ENCODE data around the gene LRRC59.

Gene LRRC59

DNA sequence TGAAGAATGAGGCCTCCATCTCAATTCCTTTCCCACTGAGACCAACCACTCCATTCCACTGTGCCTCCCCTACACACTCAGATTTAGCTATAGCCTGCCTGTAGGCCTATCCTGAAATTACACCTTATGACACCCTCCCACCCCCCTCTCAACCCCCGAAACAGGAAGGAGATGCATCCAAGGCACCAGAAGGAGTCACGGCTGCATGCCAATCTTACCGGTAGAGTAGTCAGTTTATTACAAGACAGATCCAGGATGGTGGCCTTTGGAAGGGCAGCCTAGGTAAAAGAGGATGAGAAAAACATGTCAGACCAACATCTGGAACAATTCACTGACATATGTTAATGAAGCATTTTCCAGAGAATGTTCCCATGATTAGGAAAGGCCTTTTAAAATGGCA, 2.6 kb downstream of the LRRC59 start:
- TF ChIP-seq, protein P1, sequence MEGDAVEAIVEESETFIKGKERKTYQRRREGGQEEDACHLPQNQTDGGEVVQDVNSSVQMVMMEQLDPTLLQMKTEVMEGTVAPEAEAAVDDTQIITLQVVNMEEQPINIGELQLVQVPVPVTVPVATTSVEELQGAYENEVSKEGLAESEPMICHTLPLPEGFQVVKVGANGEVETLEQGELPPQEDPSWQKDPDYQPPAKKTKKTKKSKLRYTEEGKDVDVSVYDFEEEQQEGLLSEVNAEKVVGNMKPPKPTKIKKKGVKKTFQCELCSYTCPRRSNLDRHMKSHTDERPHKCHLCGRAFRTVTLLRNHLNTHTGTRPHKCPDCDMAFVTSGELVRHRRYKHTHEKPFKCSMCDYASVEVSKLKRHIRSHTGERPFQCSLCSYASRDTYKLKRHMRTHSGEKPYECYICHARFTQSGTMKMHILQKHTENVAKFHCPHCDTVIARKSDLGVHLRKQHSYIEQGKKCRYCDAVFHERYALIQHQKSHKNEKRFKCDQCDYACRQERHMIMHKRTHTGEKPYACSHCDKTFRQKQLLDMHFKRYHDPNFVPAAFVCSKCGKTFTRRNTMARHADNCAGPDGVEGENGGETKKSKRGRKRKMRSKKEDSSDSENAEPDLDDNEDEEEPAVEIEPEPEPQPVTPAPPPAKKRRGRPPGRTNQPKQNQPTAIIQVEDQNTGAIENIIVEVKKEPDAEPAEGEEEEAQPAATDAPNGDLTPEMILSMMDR (IDR thresholded peaks at IDR 0.05), result no peak

DNA sequence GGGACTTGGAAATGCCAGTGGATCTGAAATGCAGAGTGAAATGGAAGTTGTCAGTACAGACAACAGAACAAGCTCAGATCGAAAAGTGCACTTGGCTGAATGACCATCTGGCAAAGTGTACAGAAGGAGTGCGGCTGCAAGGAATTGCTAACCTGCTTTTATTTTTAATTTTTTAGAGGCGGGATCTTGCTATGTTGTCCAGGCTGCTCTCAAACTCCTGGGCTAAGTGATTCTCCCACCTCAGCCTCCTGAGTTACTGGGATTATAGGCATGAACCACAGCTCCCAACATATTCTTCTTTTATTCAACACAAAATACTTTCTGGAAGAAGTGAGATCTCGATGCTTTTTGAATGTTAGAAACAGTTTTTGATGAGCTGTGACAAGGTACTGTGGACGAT, 3.6 kb downstream of the LRRC59 start:
- TF ChIP-seq, protein P1 (IDR thresholded peaks at IDR 0.05), result no peak

DNA sequence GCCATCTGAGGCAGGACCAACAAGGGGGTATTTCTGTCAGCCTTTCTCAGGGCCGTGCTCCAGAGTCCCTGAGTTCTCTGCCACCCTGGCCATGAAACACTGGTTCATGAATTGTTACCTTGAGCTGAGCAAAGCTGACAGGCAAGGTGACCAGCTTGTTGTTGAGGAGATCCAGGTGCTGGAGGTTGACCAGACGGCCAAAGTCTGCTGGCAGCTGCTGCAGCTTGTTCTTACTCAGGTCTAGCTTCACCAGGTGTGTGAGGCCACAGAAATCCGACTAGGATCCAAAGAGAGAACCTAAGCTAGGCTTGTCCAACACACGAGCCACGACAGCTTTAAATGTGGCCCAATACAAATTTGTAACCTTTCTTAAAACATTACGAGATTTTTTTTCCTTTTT, 4.7 kb downstream of the LRRC59 start:
- TF ChIP-seq, protein P1 (IDR thresholded peaks at IDR 0.05), result no peak

DNA sequence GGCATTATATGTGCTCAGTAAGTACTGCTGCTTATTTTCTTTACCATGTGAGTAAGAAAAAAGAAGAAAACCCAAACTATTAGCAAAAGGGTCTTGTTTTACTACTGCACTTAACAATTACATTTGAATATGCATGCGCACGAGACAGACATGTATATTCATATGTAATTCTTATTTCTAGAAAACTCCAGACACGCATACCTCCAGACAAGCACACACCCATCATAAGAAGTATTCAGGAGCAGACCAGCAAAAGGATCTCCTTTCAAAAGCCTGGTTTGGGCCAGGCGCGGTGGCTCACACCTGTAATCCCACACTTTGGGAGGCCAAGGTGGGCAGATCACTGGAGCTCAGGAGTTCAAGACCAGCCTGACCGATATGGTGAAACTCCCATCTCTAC, 7.8 kb downstream of the LRRC59 start:
- TF ChIP-seq, protein P1 (IDR thresholded peaks at IDR 0.05), result no peak

DNA sequence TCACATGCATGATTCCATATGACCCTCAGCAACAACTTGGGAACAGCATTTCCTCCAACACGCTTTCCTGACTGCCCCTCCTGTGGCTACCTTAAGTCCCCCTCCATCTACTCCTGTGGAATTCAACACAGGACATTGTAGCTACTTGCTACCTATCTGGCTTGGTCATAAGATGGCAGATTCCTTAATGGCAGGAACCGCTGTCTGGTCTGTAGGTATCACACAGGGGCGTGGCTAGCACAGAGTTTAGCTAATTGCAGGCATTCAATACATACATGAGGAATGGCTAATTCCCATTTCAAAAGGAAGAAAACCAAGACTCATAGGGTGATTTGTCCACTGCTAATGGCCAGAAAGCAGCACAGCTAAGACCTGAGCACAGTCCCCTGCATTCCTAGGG, 8.6 kb downstream of the LRRC59 start:
- TF ChIP-seq, protein P1 (IDR thresholded peaks at IDR 0.05), result no peak

DNA sequence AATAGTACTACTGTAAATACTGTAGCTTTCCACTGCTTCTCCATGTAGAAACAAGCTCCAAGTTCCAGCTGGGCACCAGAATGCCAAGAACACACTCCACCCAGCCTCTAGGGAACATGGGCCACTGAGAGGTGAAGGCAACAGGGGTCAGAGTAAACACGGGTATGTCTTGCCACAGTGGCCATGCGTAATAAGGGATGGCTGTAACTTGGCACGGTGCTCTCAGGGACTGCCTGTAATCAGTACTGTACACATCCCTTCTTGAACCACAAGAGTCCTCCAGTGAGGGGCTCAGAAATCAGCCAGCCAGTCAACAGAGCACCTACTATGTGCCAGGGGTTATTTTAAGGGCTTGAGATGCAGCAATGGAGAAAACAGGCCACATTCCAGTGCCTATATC, 10.8 kb downstream of the LRRC59 start:
- TF ChIP-seq, protein P1 (IDR thresholded peaks at IDR 0.05), result no peak

DNA sequence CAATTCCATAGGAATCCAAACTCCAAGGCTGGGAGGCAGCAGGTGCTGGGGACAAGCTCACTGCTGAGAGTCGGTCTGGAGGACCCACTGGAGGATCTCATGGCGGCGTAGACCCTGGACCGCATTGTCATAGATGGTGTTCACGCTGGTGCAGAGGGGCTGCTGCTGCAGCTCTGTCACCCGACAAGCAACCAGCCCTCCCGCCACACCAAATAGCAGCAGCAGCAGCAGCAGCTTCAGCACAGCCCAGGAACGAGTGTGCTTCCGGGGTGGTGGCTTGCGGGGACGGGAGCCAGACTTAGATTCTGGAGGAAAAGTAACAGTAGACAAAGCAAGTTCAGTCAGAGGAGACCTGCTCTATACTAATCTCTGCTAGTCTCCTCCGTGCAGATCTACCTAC, 14.4 kb downstream of the LRRC59 start:
- TF ChIP-seq, protein P1 (IDR thresholded peaks at IDR 0.05), result no peak

DNA sequence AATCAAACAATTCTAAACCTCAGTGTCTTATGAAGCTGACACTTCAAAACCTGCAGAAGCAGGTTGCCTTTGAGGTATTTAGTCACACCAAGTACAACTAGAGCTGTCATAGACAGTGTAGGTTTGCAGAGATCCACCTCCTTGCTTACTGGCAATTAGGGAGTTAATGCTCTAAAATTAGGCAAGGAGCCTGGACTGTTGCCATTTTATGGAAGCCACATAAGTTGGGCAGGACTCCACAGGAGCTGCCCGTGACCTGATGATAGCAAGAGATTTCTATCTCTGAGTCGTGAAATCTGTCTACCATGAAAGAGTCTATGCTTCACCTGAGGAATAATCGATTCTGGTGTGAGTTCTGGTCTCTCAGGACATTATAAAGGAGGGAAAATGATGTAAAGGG, 15.4 kb downstream of the LRRC59 start:
- TF ChIP-seq, protein P1 (IDR thresholded peaks at IDR 0.05), result no peak

Data from LNCAP (cell line).